AG08395 (cell line): ENCODE measurements around the gene ELN.

ENCODE experiments used
- DNase-seq: peaks from one replicate; pipeline ENCODE4 v3.0.0; 2012; ENCODE audit warnings: mixed read lengths, low spot score

ELN gene

GRCh38 chr7:74061840-74062539 is 34.0 kb downstream of the ELN start:
- DNase-seq: peak; percentile 97

- no peak for DNase-seq
Measured at GRCh38 chr7:74063223-74063641, 35.3 kb downstream of the ELN start.

- DNase-seq: no peak
Measured at GRCh38 chr7:74063646-74064045, 35.7 kb downstream of the ELN start.

GRCh38 chr7:74064696-74065095 is 36.7 kb downstream of the ELN start:
- DNase-seq: no peak

- no peak for DNase-seq
Measured at GRCh38 chr7:74066626-74067025, 38.7 kb downstream of the ELN start.

GRCh38 chr7:74068378-74069085 is 40.6 kb downstream of the ELN start:
- DNase-seq: no peak

- no peak for DNase-seq
Measured at GRCh38 chr7:74069086-74069541, 41.1 kb downstream of the ELN start.

- DNase-seq: no peak
Measured at GRCh38 chr7:74069790-74070618, 42.0 kb downstream of the ELN start.

GRCh38 chr7:74070619-74070921 is 42.6 kb downstream of the ELN start:
- no peak for DNase-seq

GRCh38 chr7:74071121-74071520 is 43.1 kb downstream of the ELN start:
- DNase-seq: no peak

GRCh38 chr7:74074770-74075169 is 46.8 kb downstream of the ELN start:
- no peak for DNase-seq

- DNase-seq: no peak
Measured at GRCh38 chr7:74078461-74078860, 50.5 kb downstream of the ELN start.

- DNase-seq: no peak
Measured at GRCh38 chr7:74082770-74083116, 54.8 kb downstream of the ELN start.

GRCh38 chr7:74083117-74083876 is 55.3 kb downstream of the ELN start, which contains the start of gene LIMK1:
TSS of gene LIMK1 (plus strand) at chr7:74083804. CDS start at chr7:74083991, 187 bp downstream.
- DNase-seq: peak; percentile 95

- DNase-seq: peak; percentile 73
Measured at GRCh38 chr7:74083928-74084721, 56.2 kb downstream of the ELN start.

GRCh38 chr7:74084722-74085578 is 57.0 kb downstream of the ELN start:
- DNase-seq: no peak

- DNase-seq: no peak
Measured at GRCh38 chr7:74087791-74088453, 59.9 kb downstream of the ELN start.

- no peak for DNase-seq
Measured at GRCh38 chr7:74092321-74092963, 64.5 kb downstream of the ELN start.

- DNase-seq: peak; percentile 27
Measured at GRCh38 chr7:74092964-74093471, 65.0 kb downstream of the ELN start.
